GM18526 (cell line): Measurements from ENCODE around the gene RAPGEFL1.

Source experiments
- POLR2A ChIP-seq: IDR thresholded peaks from 3 replicates; pipeline ENCODE4 v1.6.1; 2011; ENCODE audit not compliant: insufficient read length; ENCODE audit errors: extremely low read depth

Gene RAPGEFL1

DNA sequence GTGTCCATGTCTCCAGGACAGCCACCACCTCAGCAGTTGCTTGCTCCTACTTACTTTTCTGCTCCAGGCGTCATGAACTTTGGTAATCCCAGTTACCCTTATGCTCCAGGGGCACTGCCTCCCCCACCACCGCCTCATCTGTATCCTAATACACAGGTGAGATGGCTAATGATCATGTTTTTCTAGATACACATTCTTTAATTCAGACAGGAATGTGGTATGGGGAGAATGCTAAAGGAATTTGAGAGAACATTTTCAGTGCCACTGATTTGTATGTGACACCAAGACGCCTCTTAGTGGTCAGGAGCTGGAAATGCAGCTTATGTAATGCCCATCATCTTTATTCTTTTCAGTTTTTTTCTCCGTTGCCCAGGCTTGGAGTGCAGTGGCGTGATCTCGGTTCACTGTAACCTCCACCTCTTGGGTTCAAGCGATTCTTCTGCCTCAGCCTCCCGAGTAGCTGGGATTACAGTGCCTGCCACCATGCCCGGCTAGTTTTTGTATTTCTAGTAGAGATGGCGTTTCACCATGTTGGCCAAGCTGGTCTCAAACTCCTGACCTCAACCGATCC, 8.9 kb upstream of the RAPGEFL1 start:
- no peak for TF ChIP-seq POLR2A

DNA sequence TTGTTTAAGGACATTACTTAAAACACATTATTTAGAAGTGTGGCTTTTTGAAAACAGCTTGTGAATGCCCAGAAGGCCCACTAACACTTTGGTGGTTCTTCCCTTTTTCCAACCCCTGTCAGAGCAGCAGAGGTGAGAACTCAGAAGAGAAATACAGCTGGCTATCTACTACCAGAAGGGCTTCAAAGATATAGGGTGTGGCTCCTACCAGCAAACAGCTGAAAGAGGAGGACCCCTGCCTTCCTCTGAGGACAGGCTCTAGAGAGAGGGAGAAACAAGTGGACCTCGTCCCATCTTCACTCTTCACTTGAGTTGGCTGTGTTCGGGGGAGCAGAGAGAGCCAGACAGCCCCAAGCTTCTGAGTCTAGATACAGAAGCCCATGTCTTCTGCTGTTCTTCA, 6.9 kb upstream of the RAPGEFL1 start:
- no peak for TF ChIP-seq POLR2A

DNA sequence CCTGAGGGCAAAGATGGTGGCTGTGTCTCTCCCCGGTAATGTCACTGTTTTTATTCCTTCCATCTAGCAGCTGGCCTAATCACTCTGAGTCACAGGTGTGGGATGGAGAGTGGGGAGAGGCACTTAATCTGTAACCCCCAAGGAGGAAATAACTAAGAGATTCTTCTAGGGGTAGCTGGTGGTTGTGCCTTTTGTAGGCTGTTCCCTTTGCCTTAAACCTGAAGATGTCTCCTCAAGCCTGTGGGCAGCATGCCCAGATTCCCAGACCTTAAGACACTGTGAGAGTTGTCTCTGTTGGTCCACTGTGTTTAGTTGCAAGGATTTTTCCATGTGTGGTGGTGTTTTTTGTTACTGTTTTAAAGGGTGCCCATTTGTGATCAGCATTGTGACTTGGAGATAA, 5.5 kb upstream of the RAPGEFL1 start:
- no peak for TF ChIP-seq POLR2A

DNA sequence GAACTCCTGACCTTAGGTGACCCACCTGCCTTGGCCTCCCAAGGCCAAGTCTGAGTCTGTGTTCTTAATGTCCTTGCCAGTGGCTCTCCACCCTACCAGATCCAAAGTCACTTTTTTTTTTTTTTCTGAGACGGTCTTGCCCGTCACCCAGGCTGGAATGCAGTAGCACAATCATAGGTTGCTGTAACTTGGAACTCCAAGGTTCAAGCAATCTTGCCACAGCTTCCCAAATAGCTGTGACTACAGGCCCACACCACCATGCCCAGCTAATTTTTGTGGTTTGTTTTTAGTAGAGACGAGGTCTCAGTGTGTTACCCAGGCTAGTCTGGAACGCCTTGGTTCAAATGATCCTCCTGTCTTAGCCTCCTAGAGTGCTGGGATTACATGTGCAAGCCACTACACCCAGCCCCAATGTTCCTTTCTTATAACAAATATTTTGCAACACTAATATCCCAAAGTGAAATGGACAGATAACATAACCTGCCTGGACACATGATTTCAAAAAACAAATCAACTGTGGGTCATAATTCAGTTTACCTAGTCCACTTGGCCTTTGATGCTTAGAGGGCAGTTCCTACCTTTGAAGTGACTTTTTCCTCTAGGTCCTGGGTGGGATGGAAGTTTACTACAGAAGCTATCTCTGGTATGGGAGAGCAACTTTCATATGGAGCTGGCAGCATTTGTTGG, 4.0 kb upstream of the RAPGEFL1 start:
- TF ChIP-seq POLR2A = no peak

DNA sequence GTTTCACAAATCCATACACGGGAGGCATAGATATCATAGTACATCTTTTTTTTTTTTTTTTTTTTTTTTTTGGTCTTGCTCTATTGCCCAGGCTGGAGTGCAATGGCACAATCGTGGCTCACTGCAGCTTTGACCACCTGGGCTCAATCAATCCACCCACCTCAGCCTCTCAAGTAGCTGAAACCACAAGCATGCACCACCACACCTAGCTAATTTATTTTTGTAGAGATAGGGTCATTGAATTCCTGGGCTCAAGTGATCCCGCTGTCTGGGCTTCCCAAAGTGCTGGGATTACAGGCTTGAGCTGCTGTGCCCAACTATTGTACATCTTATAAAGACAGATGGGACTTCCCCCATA, 3.5 kb upstream of the RAPGEFL1 start:
- TF ChIP-seq POLR2A = no peak

DNA sequence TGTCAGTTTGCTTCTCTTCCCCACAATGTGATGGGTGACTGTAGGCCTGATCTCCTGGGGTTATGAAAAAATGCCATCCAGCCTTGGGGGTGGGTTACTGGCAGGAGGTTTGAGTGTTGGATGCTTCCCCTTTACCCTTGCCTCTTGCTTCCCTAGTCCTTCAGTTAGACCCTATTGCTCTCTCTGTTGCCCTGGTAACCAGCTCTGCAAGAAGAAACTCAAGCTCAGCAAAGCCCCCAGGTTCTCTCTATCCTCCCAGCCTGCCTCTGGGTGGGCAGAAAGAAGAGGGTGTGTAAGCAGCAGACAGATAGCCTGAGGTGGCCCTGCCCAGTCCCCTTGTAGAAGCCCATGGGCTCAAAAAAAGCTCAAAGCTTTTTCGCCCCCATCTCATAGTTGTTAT, 2.8 kb upstream of the RAPGEFL1 start:
- TF ChIP-seq POLR2A = no peak

DNA sequence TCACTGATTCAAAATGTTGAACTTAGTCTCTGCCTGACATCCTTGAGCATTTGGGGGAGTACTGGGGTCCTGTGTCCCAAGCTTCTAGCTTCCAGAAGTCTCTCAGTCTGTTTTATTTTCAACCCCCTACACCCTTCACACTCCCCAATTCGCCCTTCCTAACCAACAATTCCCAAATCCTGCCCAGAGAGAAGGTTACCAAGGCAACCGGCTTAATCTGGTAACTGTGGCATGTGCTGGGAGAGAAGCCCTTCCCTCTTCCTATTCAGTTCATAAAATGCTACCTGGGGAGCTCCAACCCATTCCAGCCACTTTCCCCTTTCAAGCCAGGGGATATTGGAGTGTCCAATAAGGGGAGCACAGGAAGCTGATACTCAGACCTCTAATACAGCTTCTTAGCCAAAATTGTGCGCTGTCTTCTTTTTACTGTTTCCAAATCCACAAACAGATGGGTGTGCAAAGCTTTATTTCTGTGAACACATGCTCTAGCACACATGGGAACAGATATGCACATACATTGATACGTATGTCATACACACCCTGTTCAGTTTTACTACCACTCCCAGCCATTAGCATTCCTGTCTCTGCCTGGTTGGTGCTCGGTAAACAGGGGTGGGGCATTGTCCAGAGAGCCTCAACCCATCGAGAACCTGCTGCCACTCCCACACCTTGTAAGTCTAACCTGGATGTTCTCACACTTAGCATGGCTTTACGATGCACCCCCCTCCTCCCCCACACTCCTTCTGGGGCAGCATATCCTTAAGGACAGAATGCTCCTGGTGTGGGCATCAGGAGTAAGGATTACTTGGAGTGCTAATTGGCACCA, 1.1 kb upstream of the RAPGEFL1 start:
- no peak for TF ChIP-seq POLR2A

DNA sequence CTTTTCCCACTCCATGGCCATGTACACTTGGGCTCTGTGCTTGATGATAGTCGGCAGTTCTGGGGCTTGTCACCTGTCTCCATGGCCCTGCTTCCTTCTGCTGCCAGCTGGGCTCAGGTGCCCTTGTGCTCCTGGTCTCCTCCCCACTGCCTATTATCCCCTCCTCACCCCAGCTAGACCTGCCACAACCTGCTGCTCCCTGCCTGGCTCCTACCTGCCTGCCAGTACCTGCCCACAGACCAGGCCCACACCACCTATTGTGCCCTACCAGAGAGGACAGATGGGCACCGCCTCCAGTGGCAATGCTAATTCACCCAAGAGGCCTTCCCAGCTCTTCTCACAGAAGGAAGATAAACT, 538 bp upstream of the RAPGEFL1 start:
- TF ChIP-seq POLR2A = no peak

DNA sequence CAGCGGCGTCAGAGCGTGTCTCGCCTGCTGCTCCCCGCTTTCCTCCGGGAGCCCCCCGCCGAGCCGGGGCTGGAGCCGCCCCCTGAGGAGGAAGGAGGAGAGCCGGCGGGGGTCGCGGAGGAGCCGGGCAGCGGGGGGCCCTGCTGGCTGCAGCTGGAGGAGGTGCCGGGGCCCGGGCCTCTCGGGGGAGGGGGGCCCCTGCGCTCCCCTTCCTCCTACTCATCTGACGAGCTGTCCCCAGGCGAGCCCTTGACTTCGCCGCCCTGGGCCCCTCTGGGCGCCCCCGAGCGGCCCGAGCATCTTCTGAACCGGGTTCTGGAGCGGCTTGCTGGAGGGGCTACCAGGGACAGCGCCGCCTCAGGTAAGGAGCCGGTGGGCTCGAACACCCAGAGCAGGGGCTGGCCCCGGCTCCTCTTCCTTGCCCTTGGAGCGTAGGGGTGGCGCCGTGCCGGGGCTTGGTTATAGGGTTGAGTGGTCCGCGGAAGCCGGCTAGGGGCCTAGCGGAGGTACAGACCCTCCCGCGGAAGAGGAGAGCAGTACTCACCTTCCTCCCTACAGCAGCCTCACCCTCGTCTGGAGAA, 841 bp downstream of the RAPGEFL1 start:
- TF ChIP-seq POLR2A = no peak

DNA sequence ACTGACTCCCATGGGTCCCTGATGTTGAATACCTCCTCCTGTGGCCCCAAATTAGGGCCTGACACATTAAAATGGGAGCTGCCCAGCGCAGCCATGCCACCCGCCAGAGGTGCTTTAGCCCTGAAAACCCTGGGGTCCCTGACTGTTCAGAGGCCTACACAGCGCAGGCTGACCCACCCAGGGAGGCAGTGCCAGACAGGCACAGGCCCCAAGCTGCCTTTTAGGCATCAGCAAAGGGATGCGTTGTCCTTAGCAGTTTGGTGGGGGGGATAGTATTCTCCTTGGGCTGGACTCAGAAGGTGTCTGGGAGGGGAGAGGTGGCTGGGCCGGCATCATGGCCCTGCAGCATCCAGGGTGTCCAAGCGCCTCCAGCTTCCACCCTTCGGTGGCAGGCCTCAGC, 1.4 kb downstream of the RAPGEFL1 start:
- no peak for TF ChIP-seq POLR2A

DNA sequence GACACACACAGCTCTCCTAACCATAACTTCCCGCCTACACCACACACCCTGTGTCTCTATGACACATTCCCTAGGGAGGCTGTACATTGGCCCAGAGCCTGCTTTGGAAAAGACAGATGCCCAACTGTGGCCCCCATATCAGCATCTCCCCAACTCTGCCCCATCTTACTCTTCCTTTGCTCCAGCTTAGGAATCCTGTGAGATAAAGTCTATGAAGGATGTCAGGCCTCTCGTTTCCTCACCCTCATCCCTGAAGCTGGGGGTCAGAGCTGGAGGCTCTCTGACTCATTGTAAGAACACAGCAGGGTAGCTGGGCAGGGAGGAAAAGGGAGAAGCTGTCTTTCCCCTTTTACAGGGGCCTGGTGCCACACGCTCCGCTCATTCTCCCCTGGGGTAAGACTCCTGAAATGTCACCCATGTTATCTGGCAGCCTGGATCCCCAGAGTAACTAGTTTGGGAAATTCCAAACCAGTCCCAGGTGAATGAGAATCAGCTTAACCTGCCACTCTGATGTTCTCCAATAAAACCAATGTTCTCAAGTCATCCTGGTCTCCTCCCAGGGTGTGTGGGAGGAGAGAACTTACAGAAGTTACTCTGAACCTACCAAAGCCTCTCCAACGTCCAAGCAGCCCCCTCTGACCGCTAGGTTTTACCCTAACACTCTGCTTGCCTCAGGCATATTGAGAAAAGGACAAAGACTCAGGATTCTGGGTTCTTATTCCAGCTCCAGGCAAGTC, 2.8 kb downstream of the RAPGEFL1 start:
- TF ChIP-seq POLR2A = no peak

DNA sequence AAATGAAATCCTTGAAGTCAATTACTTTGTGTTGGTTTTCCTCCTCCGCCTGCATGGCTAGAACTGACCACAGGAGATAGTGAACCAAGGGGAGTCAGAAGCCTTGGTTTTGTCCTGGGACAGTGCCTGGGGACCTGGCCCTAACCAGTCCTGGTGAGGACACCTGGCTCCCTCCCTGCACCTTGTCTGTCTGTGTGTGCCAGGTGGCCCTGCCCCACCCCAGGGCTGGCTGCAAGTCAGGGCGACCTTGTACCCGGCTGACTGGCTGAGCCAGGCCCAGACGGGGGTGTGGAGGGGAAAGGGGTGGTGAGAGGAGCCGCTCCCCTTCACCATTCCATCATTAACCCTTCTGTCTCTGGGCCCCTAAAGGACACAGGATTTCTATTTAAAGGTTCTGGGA, 3.4 kb downstream of the RAPGEFL1 start:
- TF ChIP-seq POLR2A = no peak

DNA sequence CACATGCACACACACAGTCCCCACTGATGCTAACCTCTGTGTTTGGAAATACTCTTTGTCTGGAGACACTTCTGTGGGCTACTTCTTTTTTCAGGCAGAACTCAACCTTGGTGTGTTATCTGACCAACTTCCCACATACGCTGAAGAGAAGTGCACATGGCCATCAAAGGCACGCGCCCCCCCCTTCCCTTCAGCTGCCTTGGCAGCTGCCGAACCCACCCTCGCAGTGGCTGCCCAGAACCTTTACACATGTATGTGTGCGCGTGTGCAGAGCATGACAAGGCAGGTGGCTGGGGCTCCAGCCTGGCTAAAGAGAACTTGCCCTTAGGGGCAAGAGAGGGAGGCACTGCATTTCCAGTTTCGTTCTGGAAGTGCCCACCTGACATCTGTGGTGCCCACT, 3.9 kb downstream of the RAPGEFL1 start:
- TF ChIP-seq POLR2A = no peak

DNA sequence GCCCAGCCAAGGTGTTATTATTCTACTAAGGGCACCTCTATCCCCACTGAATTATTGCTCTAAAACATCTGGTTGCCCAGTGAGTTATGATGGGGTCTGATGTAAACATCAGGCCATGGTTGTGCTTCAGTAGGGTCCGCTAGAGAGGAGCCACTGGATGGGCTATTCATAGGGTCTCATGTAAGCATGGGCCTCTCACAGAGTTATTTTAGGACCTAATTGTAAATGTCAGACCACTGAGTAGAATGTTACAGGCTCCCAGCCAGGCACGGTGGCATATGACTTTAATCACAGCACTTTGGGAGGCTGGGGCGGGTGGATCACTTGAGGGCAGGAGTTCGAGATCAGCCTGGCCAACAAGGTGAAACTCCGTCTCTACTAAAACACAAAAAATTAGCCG, 5.3 kb downstream of the RAPGEFL1 start:
- TF ChIP-seq POLR2A = no peak

DNA sequence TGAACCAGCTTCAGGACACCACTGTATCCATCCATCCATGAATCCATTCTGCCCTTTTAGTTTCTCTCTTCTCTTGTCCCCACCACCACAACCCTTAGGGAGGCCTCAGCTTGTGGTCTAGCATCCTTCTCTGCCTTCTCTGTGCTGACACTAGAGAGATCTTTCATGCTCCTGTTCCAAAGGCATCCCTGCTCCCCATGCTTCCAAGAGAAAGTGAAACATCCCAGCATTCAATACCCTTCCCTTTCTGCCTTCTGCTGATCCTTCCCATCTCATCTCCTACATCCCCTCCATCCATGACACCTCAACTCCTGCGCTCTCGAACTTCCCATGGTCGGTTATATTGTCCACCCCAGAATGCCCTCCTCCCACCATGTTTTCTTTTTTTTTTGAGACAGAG, 10.0 kb downstream of the RAPGEFL1 start:
- TF ChIP-seq POLR2A = no peak
